ENCODE results near the gene CHID1. TPM values are rescaled to one million over a fixed set of nuclear protein-coding genes. Genes with fewer than 3 reads are reported as not detected.

CHID1 gene
- total and polyA plus RNA-seq, 4 donors: 41.7 to 92.2 (median 48.8) TPM

DNA sequence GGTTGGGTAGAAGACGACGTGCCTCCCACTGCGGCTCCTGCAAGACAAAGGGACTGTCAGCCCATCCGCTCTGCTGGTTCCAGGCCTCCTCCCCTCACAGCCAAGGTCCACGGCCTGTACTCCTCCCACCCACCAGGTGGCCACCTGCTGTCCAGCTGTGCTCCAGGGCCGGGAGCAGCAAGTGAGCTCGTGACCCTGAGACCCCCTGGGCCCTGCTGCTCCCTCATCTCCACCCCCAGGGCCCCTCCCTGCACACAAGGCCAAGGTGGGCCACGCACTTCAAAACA lies 40.5 kb downstream of the CHID1 start:
- TF ChIP-seq, protein P1, sequence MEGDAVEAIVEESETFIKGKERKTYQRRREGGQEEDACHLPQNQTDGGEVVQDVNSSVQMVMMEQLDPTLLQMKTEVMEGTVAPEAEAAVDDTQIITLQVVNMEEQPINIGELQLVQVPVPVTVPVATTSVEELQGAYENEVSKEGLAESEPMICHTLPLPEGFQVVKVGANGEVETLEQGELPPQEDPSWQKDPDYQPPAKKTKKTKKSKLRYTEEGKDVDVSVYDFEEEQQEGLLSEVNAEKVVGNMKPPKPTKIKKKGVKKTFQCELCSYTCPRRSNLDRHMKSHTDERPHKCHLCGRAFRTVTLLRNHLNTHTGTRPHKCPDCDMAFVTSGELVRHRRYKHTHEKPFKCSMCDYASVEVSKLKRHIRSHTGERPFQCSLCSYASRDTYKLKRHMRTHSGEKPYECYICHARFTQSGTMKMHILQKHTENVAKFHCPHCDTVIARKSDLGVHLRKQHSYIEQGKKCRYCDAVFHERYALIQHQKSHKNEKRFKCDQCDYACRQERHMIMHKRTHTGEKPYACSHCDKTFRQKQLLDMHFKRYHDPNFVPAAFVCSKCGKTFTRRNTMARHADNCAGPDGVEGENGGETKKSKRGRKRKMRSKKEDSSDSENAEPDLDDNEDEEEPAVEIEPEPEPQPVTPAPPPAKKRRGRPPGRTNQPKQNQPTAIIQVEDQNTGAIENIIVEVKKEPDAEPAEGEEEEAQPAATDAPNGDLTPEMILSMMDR (IDR thresholded peaks at IDR 0.05; ENCODE audit: control extremely low read depth, extremely low read depth): no peak
- Histone ChIP-seq H3K4me3 (no peak overlapping the region), H3K4me1 (ENCODE audit: control insufficient read depth in 5 of 5, insufficient read depth in 5 of 5, low read length in 5 of 5) (peaks cover 0 to 8% (median 0%) of the 10 kb centered on the region in 5 donors), H3K27me3 (ENCODE audit: control insufficient read depth in 3 of 3, insufficient read depth in 3 of 3, low read length in 2 of 3) (no peaks in the 10 kb centered on the region), H3K36me3 (ENCODE audit: control insufficient read depth in 4 of 4, insufficient read depth in 4 of 4, low read length in 4 of 4) (peaks cover 0 to 22% (median 4%) of the 10 kb centered on the region in 4 donors), H3K27ac (ENCODE audit: low read depth in 1 of 2, low read length in 1 of 2) (no peak overlapping the region), H3K9ac (ENCODE audit: insufficient read depth in 1 of 2, low read length in 2 of 2) (no peak overlapping the region), H3K9me3 (ENCODE audit: control insufficient read depth in 4 of 4, insufficient read depth in 3 of 4, low read length in 3 of 4) (no peaks in the 10 kb centered on the region)
- 76 to 79% methylated on average over 8 of the region's 8 CpGs for WGBS, 2 donors
- DNase-seq: no peak
- no peak for ATAC-seq (ENCODE audit: insufficient read depth, low FRiP score)

DNA sequence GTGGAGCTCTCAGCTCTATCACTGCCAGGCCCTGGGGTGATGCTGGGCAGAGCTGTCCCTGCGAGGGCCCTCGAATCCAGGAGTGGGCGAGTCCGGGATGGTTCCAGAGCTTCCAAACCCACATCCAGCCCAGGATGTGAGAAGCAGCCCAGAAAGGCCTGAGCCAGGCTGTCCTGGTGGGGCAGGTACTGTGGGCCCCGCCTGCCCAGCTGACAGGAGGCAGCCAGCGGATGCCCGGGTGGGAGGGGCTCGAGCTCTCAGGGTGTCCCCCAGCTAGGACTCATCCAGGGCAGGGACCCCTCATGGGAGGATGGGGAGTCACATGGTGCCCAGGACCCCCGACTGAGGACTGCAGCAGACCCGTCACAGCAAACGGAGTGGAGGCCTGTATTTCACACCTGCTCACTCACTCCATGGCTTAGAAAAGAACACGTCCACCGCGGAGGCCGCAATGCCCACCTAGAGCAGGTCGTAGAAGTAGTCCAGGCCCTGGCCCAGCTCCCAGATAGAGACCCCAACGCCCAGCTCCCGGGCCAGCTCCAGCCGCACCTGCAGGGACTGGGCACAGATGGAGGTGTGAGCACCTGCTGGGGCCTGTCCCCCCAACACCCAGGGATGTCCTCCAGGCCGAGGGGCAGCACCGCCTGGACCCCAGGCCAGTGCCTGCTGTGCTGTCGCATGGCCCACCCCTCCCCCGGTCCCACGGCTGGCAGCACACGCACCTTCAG lies 41.0 kb downstream of the CHID1 start:
- ATAC-seq (ENCODE audit: insufficient read depth, low FRiP score) (no peak), DNase-seq (no peak)
- Histone ChIP-seq H3K4me3 (no peak overlapping the region), H3K27me3 (ENCODE audit: control insufficient read depth in 3 of 3, insufficient read depth in 3 of 3, low read length in 2 of 3) (no peaks in the 10 kb centered on the region), H3K9me3 (ENCODE audit: control insufficient read depth in 4 of 4, insufficient read depth in 3 of 4, low read length in 3 of 4) (no peaks in the 10 kb centered on the region), H3K4me1 (ENCODE audit: control insufficient read depth in 5 of 5, insufficient read depth in 5 of 5, low read length in 5 of 5) (peaks cover 0 to 8% (median 0%) of the 10 kb centered on the region in 5 donors), H3K9ac (ENCODE audit: insufficient read depth in 1 of 2, low read length in 2 of 2) (no peak overlapping the region), H3K27ac (ENCODE audit: low read depth in 1 of 2, low read length in 1 of 2) (no peak overlapping the region), H3K36me3 (ENCODE audit: control insufficient read depth in 4 of 4, insufficient read depth in 4 of 4, low read length in 4 of 4) (peaks cover 0 to 26% (median 4%) of the 10 kb centered on the region in 4 donors)
- TF ChIP-seq, protein P1 (IDR thresholded peaks at IDR 0.05; ENCODE audit: control extremely low read depth, extremely low read depth): no peak
- WGBS, 2 donors: 87 to 93% methylated on average over 23 to 25 of the region's 25 CpGs

GRCh38 chr11:868802-869201 lies 41.8 kb downstream of the CHID1 start:
- no peaks in the 10 kb centered on the region for H3K27me3 ChIP-seq (ENCODE audit: control insufficient read depth in 3 of 3, insufficient read depth in 3 of 3, low read length in 2 of 3)
- peaks cover 0 to 33% (median 4%) of the 10 kb centered on the region in 4 donors for H3K36me3 ChIP-seq (ENCODE audit: control insufficient read depth in 4 of 4, insufficient read depth in 4 of 4, low read length in 4 of 4)
- 87 to 92% methylated on average over 12 of the region's 12 CpGs for WGBS, 2 donors
- DNase-seq (no peak), ATAC-seq (ENCODE audit: insufficient read depth, low FRiP score) (no peak)
- no peak overlapping the region for H3K9ac ChIP-seq (ENCODE audit: insufficient read depth in 1 of 2, low read length in 2 of 2)
- H3K4me3 ChIP-seq: no peak overlapping the region
- H3K9me3 ChIP-seq (ENCODE audit: control insufficient read depth in 4 of 4, insufficient read depth in 3 of 4, low read length in 3 of 4): no peaks in the 10 kb centered on the region
- no peak overlapping the region for H3K27ac ChIP-seq (ENCODE audit: low read depth in 1 of 2, low read length in 1 of 2)
- TF ChIP-seq, protein P1 (IDR thresholded peaks at IDR 0.05; ENCODE audit: control extremely low read depth, extremely low read depth): no peak
- peaks cover 0 to 7% (median 0%) of the 10 kb centered on the region in 5 donors for H3K4me1 ChIP-seq (ENCODE audit: control insufficient read depth in 5 of 5, insufficient read depth in 5 of 5, low read length in 5 of 5)

DNA sequence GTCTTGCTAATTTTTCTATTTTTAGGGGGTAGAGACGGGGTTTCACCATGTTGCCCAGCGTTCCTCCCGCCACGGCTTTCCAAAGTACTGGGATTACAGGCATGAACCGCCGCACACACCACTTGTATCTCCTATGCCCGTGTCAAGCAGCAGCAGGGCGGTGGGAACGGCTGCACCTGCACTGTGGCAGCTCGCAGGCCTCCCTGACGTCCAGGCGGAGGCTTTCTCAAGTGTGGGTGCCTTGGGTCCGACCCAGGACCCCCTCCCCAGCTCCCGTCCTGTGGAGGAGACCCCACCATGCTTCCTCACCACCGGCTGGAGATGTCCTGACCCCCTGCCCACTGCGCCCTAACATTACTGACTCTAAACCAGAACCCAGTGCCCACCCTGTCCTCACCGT lies 42.2 kb downstream of the CHID1 start:
- no peaks in the 10 kb centered on the region for H3K27me3 ChIP-seq (ENCODE audit: control insufficient read depth in 3 of 3, insufficient read depth in 3 of 3, low read length in 2 of 3)
- H3K27ac ChIP-seq (ENCODE audit: low read depth in 1 of 2, low read length in 1 of 2): no peak overlapping the region
- no peak overlapping the region for H3K9ac ChIP-seq (ENCODE audit: insufficient read depth in 1 of 2, low read length in 2 of 2)
- H3K36me3 ChIP-seq (ENCODE audit: control insufficient read depth in 4 of 4, insufficient read depth in 4 of 4, low read length in 4 of 4): peaks cover 0 to 37% (median 4%) of the 10 kb centered on the region in 4 donors
- WGBS, 2 donors: 89 to 93% methylated on average over 17 of the region's 17 CpGs
- ATAC-seq (ENCODE audit: insufficient read depth, low FRiP score) (no peak), DNase-seq (no peak)
- peaks cover 0 to 7% (median 0%) of the 10 kb centered on the region in 5 donors for H3K4me1 ChIP-seq (ENCODE audit: control insufficient read depth in 5 of 5, insufficient read depth in 5 of 5, low read length in 5 of 5)
- H3K9me3 ChIP-seq (ENCODE audit: control insufficient read depth in 4 of 4, insufficient read depth in 3 of 4, low read length in 3 of 4): no peaks in the 10 kb centered on the region
- H3K4me3 ChIP-seq: no peak overlapping the region
- TF ChIP-seq, protein P1 (IDR thresholded peaks at IDR 0.05; ENCODE audit: control extremely low read depth, extremely low read depth): no peak
